ENCODE data around the gene PRKG1. TPM values are rescaled to one million over a fixed set of nuclear protein-coding genes. Genes with fewer than 3 reads are reported as not detected.

The PRKG1 gene
- total RNA-seq, 1 donor: 19.5 TPM

- H3K4me2 ChIP-seq (ENCODE audit: insufficient read depth, low read length): no peak overlapping the region
- H3K36me3 ChIP-seq (ENCODE audit: insufficient read depth, low read length): no peaks in the 10 kb centered on the region
- H3K4me3 ChIP-seq (ENCODE audit: insufficient read depth, low read length): no peak overlapping the region
- H4K20me1 ChIP-seq (ENCODE audit: insufficient read depth, low read length): no peaks in the 10 kb centered on the region
- H3K27ac ChIP-seq (ENCODE audit: low read depth, low read length): no peak overlapping the region
- H3K79me2 ChIP-seq (ENCODE audit: insufficient read depth, low read length): no peaks in the 10 kb centered on the region
- no peaks in the 10 kb centered on the region for H3K27me3 ChIP-seq (ENCODE audit: insufficient read depth, low read length)
- DNase-seq (ENCODE audit: insufficient read length, low spot score, missing footprints): no peak
- H3K4me1 ChIP-seq (ENCODE audit: insufficient read depth, low read length): no peaks in the 10 kb centered on the region
- TF ChIP-seq, protein P1, sequence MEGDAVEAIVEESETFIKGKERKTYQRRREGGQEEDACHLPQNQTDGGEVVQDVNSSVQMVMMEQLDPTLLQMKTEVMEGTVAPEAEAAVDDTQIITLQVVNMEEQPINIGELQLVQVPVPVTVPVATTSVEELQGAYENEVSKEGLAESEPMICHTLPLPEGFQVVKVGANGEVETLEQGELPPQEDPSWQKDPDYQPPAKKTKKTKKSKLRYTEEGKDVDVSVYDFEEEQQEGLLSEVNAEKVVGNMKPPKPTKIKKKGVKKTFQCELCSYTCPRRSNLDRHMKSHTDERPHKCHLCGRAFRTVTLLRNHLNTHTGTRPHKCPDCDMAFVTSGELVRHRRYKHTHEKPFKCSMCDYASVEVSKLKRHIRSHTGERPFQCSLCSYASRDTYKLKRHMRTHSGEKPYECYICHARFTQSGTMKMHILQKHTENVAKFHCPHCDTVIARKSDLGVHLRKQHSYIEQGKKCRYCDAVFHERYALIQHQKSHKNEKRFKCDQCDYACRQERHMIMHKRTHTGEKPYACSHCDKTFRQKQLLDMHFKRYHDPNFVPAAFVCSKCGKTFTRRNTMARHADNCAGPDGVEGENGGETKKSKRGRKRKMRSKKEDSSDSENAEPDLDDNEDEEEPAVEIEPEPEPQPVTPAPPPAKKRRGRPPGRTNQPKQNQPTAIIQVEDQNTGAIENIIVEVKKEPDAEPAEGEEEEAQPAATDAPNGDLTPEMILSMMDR (IDR thresholded peaks at IDR 0.05; ENCODE audit: extremely low read depth, low read depth, low read length): no peak
- no peak overlapping the region for H2AFZ ChIP-seq (ENCODE audit: low read length)
- H3K9me3 ChIP-seq (ENCODE audit: low read depth, low read length): no peaks in the 10 kb centered on the region
Observed at GRCh38 chr10:51147644-51148399, 73.5 kb downstream of the PRKG1 start.

DNA sequence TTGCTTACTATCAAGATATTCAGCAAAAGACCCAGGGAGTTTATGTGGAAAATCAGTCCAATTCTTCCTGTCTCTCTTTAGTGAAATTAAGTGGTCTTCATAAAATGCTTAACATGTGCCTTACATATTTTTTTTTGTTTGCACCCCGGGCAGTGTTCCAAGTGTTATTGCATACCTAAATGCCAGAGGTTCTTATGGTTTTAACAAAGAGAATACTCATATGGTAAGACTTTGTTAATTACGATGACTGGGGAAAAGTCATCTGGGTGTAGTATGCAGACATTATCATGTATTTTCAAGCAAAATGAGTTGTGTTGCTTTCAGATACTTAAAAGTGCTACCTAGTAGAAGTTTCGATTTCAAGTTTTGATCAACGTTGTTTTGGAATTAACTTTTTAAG lies 82.6 kb downstream of the PRKG1 start:
- no peak for DNase-seq (ENCODE audit: insufficient read length, low spot score, missing footprints)
- Histone ChIP-seq H3K4me3 (ENCODE audit: insufficient read depth, low read length) (no peak overlapping the region), H3K4me2 (ENCODE audit: insufficient read depth, low read length) (no peak overlapping the region), H3K36me3 (ENCODE audit: insufficient read depth, low read length) (no peaks in the 10 kb centered on the region), H3K79me2 (ENCODE audit: insufficient read depth, low read length) (no peaks in the 10 kb centered on the region), H3K27ac (ENCODE audit: low read depth, low read length) (no peak overlapping the region), H3K9me3 (ENCODE audit: low read depth, low read length) (no peaks in the 10 kb centered on the region), H4K20me1 (ENCODE audit: insufficient read depth, low read length) (no peaks in the 10 kb centered on the region), H3K27me3 (ENCODE audit: insufficient read depth, low read length) (no peaks in the 10 kb centered on the region), H3K4me1 (ENCODE audit: insufficient read depth, low read length) (no peaks in the 10 kb centered on the region), H2AFZ (ENCODE audit: low read length) (no peak overlapping the region)
- TF ChIP-seq, protein P1 (IDR thresholded peaks at IDR 0.05; ENCODE audit: extremely low read depth, low read depth, low read length): no peak

DNA sequence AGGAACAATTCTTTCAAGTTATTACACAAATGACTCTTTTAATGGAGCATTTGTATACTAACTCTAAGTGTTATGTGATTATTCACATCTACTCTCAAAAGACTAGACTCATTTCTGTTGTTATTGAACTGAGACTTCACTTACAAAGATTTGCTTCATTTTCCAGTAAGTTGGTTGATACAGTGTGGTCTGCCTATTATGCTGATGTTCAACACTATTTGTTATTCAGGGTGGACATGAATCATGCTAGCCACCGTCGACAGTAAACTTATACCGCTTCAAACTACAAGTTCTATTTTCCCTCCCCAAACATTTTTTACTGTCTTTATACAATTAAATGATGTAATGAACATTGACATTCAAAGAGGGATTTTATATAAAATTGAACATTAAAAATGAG lies 84.5 kb downstream of the PRKG1 start:
- Histone ChIP-seq H3K79me2 (ENCODE audit: insufficient read depth, low read length) (no peaks in the 10 kb centered on the region), H3K27ac (ENCODE audit: low read depth, low read length) (no peak overlapping the region), H3K36me3 (ENCODE audit: insufficient read depth, low read length) (no peaks in the 10 kb centered on the region), H4K20me1 (ENCODE audit: insufficient read depth, low read length) (no peaks in the 10 kb centered on the region), H3K4me3 (ENCODE audit: insufficient read depth, low read length) (no peak overlapping the region), H3K9me3 (ENCODE audit: low read depth, low read length) (no peaks in the 10 kb centered on the region), H3K4me1 (ENCODE audit: insufficient read depth, low read length) (no peaks in the 10 kb centered on the region), H3K27me3 (ENCODE audit: insufficient read depth, low read length) (no peaks in the 10 kb centered on the region), H3K4me2 (ENCODE audit: insufficient read depth, low read length) (no peak overlapping the region), H2AFZ (ENCODE audit: low read length) (no peak overlapping the region)
- DNase-seq (ENCODE audit: insufficient read length, low spot score, missing footprints): no peak
- TF ChIP-seq, protein P1 (IDR thresholded peaks at IDR 0.05; ENCODE audit: extremely low read depth, low read depth, low read length): no peak

- no peak overlapping the region for H3K4me2 ChIP-seq (ENCODE audit: insufficient read depth, low read length)
- H3K27me3 ChIP-seq (ENCODE audit: insufficient read depth, low read length): no peaks in the 10 kb centered on the region
- no peaks in the 10 kb centered on the region for H4K20me1 ChIP-seq (ENCODE audit: insufficient read depth, low read length)
- H3K4me3 ChIP-seq (ENCODE audit: insufficient read depth, low read length): no peak overlapping the region
- no peak for DNase-seq (ENCODE audit: insufficient read length, low spot score, missing footprints)
- H3K36me3 ChIP-seq (ENCODE audit: insufficient read depth, low read length): no peaks in the 10 kb centered on the region
- no peaks in the 10 kb centered on the region for H3K9me3 ChIP-seq (ENCODE audit: low read depth, low read length)
- no peaks in the 10 kb centered on the region for H3K79me2 ChIP-seq (ENCODE audit: insufficient read depth, low read length)
- TF ChIP-seq, protein P1 (IDR thresholded peaks at IDR 0.05; ENCODE audit: extremely low read depth, low read depth, low read length): no peak
- H3K4me1 ChIP-seq (ENCODE audit: insufficient read depth, low read length): no peaks in the 10 kb centered on the region
- H3K27ac ChIP-seq (ENCODE audit: low read depth, low read length): no peak overlapping the region
- no peak overlapping the region for H2AFZ ChIP-seq (ENCODE audit: low read length)
Observed at GRCh38 chr10:51159841-51160240, 85.6 kb downstream of the PRKG1 start.
